GM12878 (cell line): ENCODE measurements around the gene ERMN. TPM values are rescaled to one million over a fixed set of nuclear protein-coding genes. Genes with fewer than 3 reads are reported as not detected.
A peak's percentile ranks its signal among the peaks of the same experiment; 100 is the strongest.

ENCODE experiments used
- ATAC-seq: fragments of 200-7000 bp; cut with Tn5 transposase; 3 replicates; pipeline ENCODE4 v1.9.1; 2020; ENCODE audit warnings: mild to moderate bottlenecking, moderate library complexity
- BruUV-seq: library from RNA; stranded (reverse); fragments of 400-500 nt; replicated peaks from 2 replicates; lab custom pipeline; 2021; lab: Mats Ljungman, UMichigan
- CTCF ChIA-PET: fragments of 300-600 bp; sonication (Branson Sonifier 250); formaldehyde crosslinking; extraction: SDS; loops from one replicate; lab custom pipeline; 2021; ENCODE audit warnings: inconsistent platforms; lab: Yijun Ruan, JAX
- POLR2A ChIA-PET: fragments of 350-600 bp; formaldehyde crosslinking; extraction: SDS; loops from one replicate; lab custom pipeline; 2021; ENCODE audit warnings: inconsistent platforms; lab: Charles Lee
- RAD21 ChIA-PET: fragments of 300-600 bp; sonication (Branson Sonifier 250); formaldehyde crosslinking; loops from one replicate; lab custom pipeline; 2023; ENCODE audit warnings: antibody characterized with exemption; ENCODE audit not compliant: unreplicated experiment; lab: Charles Lee
- SMC1A ChIA-PET: fragments of 300-600 bp; sonication (Branson Sonifier 250); formaldehyde crosslinking; loops from one replicate; lab custom pipeline; 2023; ENCODE audit not compliant: unreplicated experiment, uncharacterized antibody; lab: Charles Lee
- DNase-seq: peaks from one replicate; pipeline ENCODE4 v3.0.0-alpha.2; 2011; ENCODE audit warnings: low read depth, low spot score
- FAIRE-seq: peaks from 3 replicates; lab custom pipeline; 2011; peaks lifted over from hg19 to GRCh38; lab: Jason Lieb, UNC
- H2AFZ ChIP-seq: 2 replicates; pipeline ENCODE4 v1.6.0; 2011; ENCODE audit warnings: low read depth, low read length, control low read depth; ENCODE audit not compliant: control insufficient read depth
- H3K27ac ChIP-seq: 2 replicates; pipeline ENCODE4 v1.5.1; 2011; ENCODE audit warnings: control low read depth; ENCODE audit not compliant: control insufficient read depth, insufficient read depth
- H3K27me3 ChIP-seq, 2 experiments: replicated peaks in 1 of 2; 2 replicates each; pipeline versions ENCODE4 v1.6.0 to v1.6.1; 2011; ENCODE audit warnings: low read length in 1 of 2; ENCODE audit not compliant: control insufficient read depth in 2 of 2, insufficient read depth in 2 of 2
- H3K36me3 ChIP-seq, 2 experiments: 2 replicates each; pipeline ENCODE4 v1.5.1; 2011; ENCODE audit warnings: low read length in 1 of 2; ENCODE audit not compliant: control insufficient read depth in 2 of 2, insufficient read depth in 2 of 2
- H3K4me1 ChIP-seq: 2 replicates; pipeline ENCODE4 v1.6.1; 2011; ENCODE audit warnings: mild to moderate bottlenecking, low read length, moderate library complexity, mixed read lengths; ENCODE audit not compliant: control insufficient read depth, insufficient read depth
- H3K4me2 ChIP-seq: 2 replicates; pipeline ENCODE4 v1.6.0; 2011; ENCODE audit warnings: control low read depth; ENCODE audit not compliant: control insufficient read depth, insufficient read depth
- H3K4me3 ChIP-seq: fragments of 200-600 bp; sonication (generic); 2 replicates; pipeline ENCODE4 v1.5.1; 2016
- H3K79me2 ChIP-seq: 2 replicates; pipeline ENCODE4 v1.6.0; 2011; ENCODE audit warnings: low read length; ENCODE audit not compliant: control insufficient read depth, insufficient read depth
- H3K9ac ChIP-seq: 2 replicates; pipeline ENCODE4 v1.8.0; 2011; ENCODE audit warnings: low read length, control low read depth, mixed read lengths; ENCODE audit not compliant: control insufficient read depth, insufficient read depth
- H3K9me3 ChIP-seq: replicated peaks from 3 replicates; pipeline ENCODE4 v1.5.1; 2011; ENCODE audit warnings: mild to moderate bottlenecking, low read length; ENCODE audit not compliant: control insufficient read depth, insufficient read depth
- H4K20me1 ChIP-seq: 2 replicates; pipeline ENCODE4 v1.6.0; 2011; ENCODE audit not compliant: control insufficient read depth, insufficient read depth
- MYC ChIP-seq: IDR thresholded peaks from 2 replicates; pipeline ENCODE4 v1.6.1; 2011; ENCODE audit warnings: mild to moderate bottlenecking, low read length, moderate library complexity, inconsistent platforms; ENCODE audit not compliant: insufficient read depth, insufficient replicate concordance, insufficient read length, severe bottlenecking
- PML ChIP-seq: IDR thresholded peaks from 2 replicates; pipeline ENCODE4 v1.6.1; 2012; ENCODE audit warnings: low read length, inconsistent platforms
- POLR2A ChIP-seq: IDR thresholded peaks from 2 replicates; pipeline ENCODE4 v1.6.1; 2011; ENCODE audit warnings: low read depth, mild to moderate bottlenecking, low read length
- POLR2AphosphoS2 ChIP-seq: IDR thresholded peaks from 2 replicates; pipeline ENCODE4 v1.6.1; 2011; ENCODE audit warnings: low read depth, mild to moderate bottlenecking, low read length, improper control_type of control experiment, moderate library complexity
- POU2F2 ChIP-seq: IDR thresholded peaks from 3 replicates; pipeline ENCODE4 v1.6.1; 2011; ENCODE audit warnings: low read depth, mild to moderate bottlenecking, low read length, borderline replicate concordance
- SKIL ChIP-seq: fragments of 450-650 bp; IDR thresholded peaks from 2 replicates; pipeline ENCODE4 v1.6.1; 2017; ENCODE audit warnings: mild to moderate bottlenecking, low read depth, inconsistent platforms; ENCODE audit not compliant: poor library complexity, severe bottlenecking
- SPI1 ChIP-seq: IDR thresholded peaks from 2 replicates; pipeline ENCODE4 v1.6.1; 2011; ENCODE audit warnings: low read depth, mild to moderate bottlenecking, low read length, moderate library complexity, borderline replicate concordance; ENCODE audit not compliant: insufficient read depth
- SUZ12 ChIP-seq: fragments of 200-600 bp; sonication (generic); IDR thresholded peaks from one replicate; pipeline ENCODE4 v1.6.1; 2018; ENCODE audit warnings: antibody characterized with exemption, mild to moderate bottlenecking; ENCODE audit not compliant: unreplicated experiment
- USF2 ChIP-seq: IDR thresholded peaks from 2 replicates; pipeline ENCODE4 v1.6.1; 2011; ENCODE audit warnings: low read depth, low read length, improper control_type of control experiment, borderline replicate concordance
- WRNIP1 ChIP-seq: IDR thresholded peaks from 2 replicates; pipeline ENCODE4 v1.6.1; 2011; ENCODE audit warnings: low read depth, low read length, improper control_type of control experiment, borderline replicate concordance
- YBX1 ChIP-seq: fragments of 450-650 bp; IDR thresholded peaks from 2 replicates; pipeline ENCODE4 v1.6.1; 2016; ENCODE audit warnings: antibody characterized with exemption
- WGBS: methylation state at CpG from one replicate; pipeline ENCODE4 v1.1.6; 2016; ENCODE audit warnings: low lambda C conversion rate; ENCODE audit not compliant: insufficient replicate concordance, insufficient coverage; ENCODE audit errors: missing lambda C conversion rate; 5-methylcytosine and 5-hydroxymethylcytosine counted together
- in situ Hi-C: fragments of 300-500 bp; cut with MboI; formaldehyde crosslinking; loops from 9 replicates; pipeline ENCODE4 v1.14.3; 2018; ENCODE audit warnings: mixed read lengths
- intact Hi-C: fragments of 100-400 bp; cut with micrococcal nuclease; formaldehyde crosslinking; loops from one replicate; pipeline ENCODE4 v1.14.2; 2022; ENCODE audit not compliant: unreplicated experiment
- polyA plus RNA-seq, 11 experiments: library from polyadenylated mRNA; depleted of rRNA in 4 of 11; unstranded in 6 of 11; stranded (reverse) in 5 of 11; fragments of >200 nt; fragmentation: Nextera tagmentation in 4 of 11; fragmentation: Illumina TruSeq in 1 of 11; extraction: Ambion mirVana in 4 of 11; extraction: Trizol in 1 of 11; gene quantifications; 1 replicate in 1 of 11; 2 replicates in 10 of 11; pipeline versions ENCODE4 v1.2.1 to v1.2.3, GENCODE V29; 2011 to 2016; ENCODE audit warnings: inconsistent platforms in 2 of 11, missing spikeins in 2 of 11, low read depth in 1 of 11
- total RNA-seq, 4 experiments: library from RNA; depleted of rRNA in 3 of 4; stranded (reverse); fragments of >200 nt in 3 of 4; fragmentation: Illumina TruSeq in 1 of 4; extraction: Trizol in 1 of 4; gene quantifications; 2 replicates each; pipeline versions ENCODE4 v1.2.1 to v1.2.3, GENCODE V29; 2013 to 2021
- TF ChIP-seq, protein P1 (sequence below): fragments of 450-650 bp; IDR thresholded peaks from 2 replicates; pipeline ENCODE4 v1.6.1; 2017; ENCODE audit warnings: mild to moderate bottlenecking

Gene ERMN
- total and polyA plus RNA-seq, 10 of the 15 experiments (the other 5 are each of a cell fraction or from before 2014, with no cell fraction given) = 0.26 to 5.3 (median 1.5) TPM

DNA sequence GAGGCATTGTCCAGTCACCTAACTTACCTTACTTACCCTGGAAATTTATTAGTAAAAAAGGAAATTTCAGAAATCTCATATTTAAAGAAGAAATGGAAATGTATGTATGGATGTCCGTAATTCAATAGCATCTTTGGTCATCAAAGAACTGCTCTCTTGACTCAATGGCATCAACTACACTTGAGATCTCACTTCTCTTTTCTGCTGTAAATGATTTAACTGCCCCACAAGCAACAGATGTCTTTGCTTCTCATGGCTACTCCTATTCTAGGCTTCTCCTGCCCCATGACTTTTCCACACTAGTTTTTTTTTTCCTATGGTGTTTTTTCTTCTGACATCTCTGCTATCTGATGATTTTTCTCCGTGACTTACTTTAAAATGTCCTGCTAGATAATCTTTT, 34.0 kb upstream of the ERMN start:
- WGBS = 100% methylated on average over 2 of the region's 2 CpGs
- Histone ChIP-seq H3K9me3 (peaks cover 22% of the 10 kb centered on the region), H3K27me3 (no peaks in the 10 kb centered on the region), H3K4me1 (peaks cover 14% of the 10 kb centered on the region)
- POLR2A ChIA-PET = no interaction called here
- SMC1A ChIA-PET = interaction anchor here (1.1 to 2.2 kb wide), 2 partner anchors 9 to 110 kb away, joined by 3 to 4 read pairs; no protein-coding TSS in a partner anchor
- CTCF ChIA-PET = interaction anchor here (8.6 kb wide), 1 partner anchor 24 kb away, joined by 70 read pairs; no protein-coding TSS in a partner anchor
- TF ChIP-seq, protein P1, sequence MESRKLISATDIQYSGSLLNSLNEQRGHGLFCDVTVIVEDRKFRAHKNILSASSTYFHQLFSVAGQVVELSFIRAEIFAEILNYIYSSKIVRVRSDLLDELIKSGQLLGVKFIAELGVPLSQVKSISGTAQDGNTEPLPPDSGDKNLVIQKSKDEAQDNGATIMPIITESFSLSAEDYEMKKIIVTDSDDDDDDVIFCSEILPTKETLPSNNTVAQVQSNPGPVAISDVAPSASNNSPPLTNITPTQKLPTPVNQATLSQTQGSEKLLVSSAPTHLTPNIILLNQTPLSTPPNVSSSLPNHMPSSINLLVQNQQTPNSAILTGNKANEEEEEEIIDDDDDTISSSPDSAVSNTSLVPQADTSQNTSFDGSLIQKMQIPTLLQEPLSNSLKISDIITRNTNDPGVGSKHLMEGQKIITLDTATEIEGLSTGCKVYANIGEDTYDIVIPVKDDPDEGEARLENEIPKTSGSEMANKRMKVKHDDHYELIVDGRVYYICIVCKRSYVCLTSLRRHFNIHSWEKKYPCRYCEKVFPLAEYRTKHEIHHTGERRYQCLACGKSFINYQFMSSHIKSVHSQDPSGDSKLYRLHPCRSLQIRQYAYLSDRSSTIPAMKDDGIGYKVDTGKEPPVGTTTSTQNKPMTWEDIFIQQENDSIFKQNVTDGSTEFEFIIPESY = no peak
- TF ChIP-seq SPI1 = peak; percentile 51; the same call in 1 of the 2 replicates
- TF ChIP-seq, all 136 proteins: peak for 1
- FAIRE-seq (no peak), DNase-seq (no peak), ATAC-seq (no peak)
- RAD21 ChIA-PET = no interaction called here
- Histone ChIP-seq H3K27ac (no peak overlapping the region), H3K4me2 (no peak overlapping the region), H3K9ac (no peak overlapping the region), H2AFZ (no peak overlapping the region), H3K4me3 (no peak overlapping the region), H3K36me3 (no peaks in the 10 kb centered on the region; a peak in 1 of 4 replicates), H4K20me1 (no peaks in the 10 kb centered on the region), H3K79me2 (no peaks in the 10 kb centered on the region)
- no TSS peak for BruUV-seq
- intact Hi-C loops = no loop called here
- in situ Hi-C loops = no loop called here

- FAIRE-seq (no peak), ATAC-seq (no peak), DNase-seq (no peak)
- POLR2A ChIA-PET = interaction anchor here (1.0 kb wide), 1 partner anchor 49 kb away, joined by 3 read pairs; no protein-coding TSS in a partner anchor
- Histone ChIP-seq H3K9me3 (no peaks in the 10 kb centered on the region; the same call in 1 of the 3 replicates), H3K79me2 (no peaks in the 10 kb centered on the region), H2AFZ (no peak overlapping the region), H3K9ac (no peak overlapping the region), H3K27ac (no peak overlapping the region), H3K36me3 (no peaks in the 10 kb centered on the region), H3K4me2 (no peak overlapping the region), H4K20me1 (no peaks in the 10 kb centered on the region), H3K4me1 (no peaks in the 10 kb centered on the region), H3K4me3 (no peak overlapping the region), H3K27me3 (no peaks in the 10 kb centered on the region)
- 100% methylated on average over 1 of the region's 1 CpG for WGBS
- CTCF ChIA-PET = interaction anchor here (1.5 to 8.6 kb wide), 2 partner anchors 20 to 28 kb away, joined by 5 to 70 read pairs; no protein-coding TSS in a partner anchor
- BruUV-seq = no TSS peak
- SMC1A ChIA-PET = interaction anchor here (1.1 to 1.7 kb wide), 4 partner anchors 8 to 53 kb away, joined by 3 to 7 read pairs (median 5); no protein-coding TSS in a partner anchor
- in situ Hi-C loops = no loop called here
- RAD21 ChIA-PET = interaction anchor here (1.3 kb wide), 1 partner anchor 28 kb away, joined by 4 read pairs; no protein-coding TSS in a partner anchor
- intact Hi-C loops = no loop called here
- TF ChIP-seq SUZ12 (no peak), SKIL (no peak), POLR2A (no peak), USF2 (no peak), POU2F2 (no peak), PML (no peak), YBX1 (no peak), MYC (no peak), POLR2AphosphoS2 (no peak), WRNIP1 (no peak)
Measured at GRCh38 chr2:157355618-157356017, 30.0 kb upstream of the ERMN start.
